Liver (tissue), 2 donors: Measurements from ENCODE around the gene PPP6R3.

Experiments
- CTCF ChIP-seq: fragments of 150-350 bp; IDR thresholded peaks from 2 replicates; pipeline ENCODE4 v1.5.1; 2017; ENCODE audit warnings: improper control_type of control experiment, low read depth, low read length; ENCODE audit not compliant: missing input control
- MAX ChIP-seq: IDR thresholded peaks from 2 replicates; pipeline ENCODE4 v1.6.1; 2016; ENCODE audit warnings: antibody characterized with exemption
- TF ChIP-seq, protein P1 (sequence below): IDR thresholded peaks from 2 replicates; pipeline ENCODE4 v1.6.1; 2016; ENCODE audit warnings: antibody characterized with exemption
- donor health status: healthy.

- TF ChIP-seq CTCF = no peak
- TF ChIP-seq, protein P1, sequence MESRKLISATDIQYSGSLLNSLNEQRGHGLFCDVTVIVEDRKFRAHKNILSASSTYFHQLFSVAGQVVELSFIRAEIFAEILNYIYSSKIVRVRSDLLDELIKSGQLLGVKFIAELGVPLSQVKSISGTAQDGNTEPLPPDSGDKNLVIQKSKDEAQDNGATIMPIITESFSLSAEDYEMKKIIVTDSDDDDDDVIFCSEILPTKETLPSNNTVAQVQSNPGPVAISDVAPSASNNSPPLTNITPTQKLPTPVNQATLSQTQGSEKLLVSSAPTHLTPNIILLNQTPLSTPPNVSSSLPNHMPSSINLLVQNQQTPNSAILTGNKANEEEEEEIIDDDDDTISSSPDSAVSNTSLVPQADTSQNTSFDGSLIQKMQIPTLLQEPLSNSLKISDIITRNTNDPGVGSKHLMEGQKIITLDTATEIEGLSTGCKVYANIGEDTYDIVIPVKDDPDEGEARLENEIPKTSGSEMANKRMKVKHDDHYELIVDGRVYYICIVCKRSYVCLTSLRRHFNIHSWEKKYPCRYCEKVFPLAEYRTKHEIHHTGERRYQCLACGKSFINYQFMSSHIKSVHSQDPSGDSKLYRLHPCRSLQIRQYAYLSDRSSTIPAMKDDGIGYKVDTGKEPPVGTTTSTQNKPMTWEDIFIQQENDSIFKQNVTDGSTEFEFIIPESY = no peak
- no peak for TF ChIP-seq MAX
Observed at GRCh38 chr11:68542617-68543016, 82.1 kb downstream of the PPP6R3 start.
